HL-60 (cell line): ENCODE results near the gene POM121L2.
A peak's percentile ranks its signal among the peaks of the same experiment; 100 is the strongest.

Experiments
- DNase-seq, 2 experiments: peaks; one replicate each; pipeline ENCODE4 v3.0.0-alpha.2; 2010 to 2020; ENCODE audit warnings: low read depth in 1 of 2, low spot score in 1 of 2
- H3K27ac ChIP-seq: fragments of 250-450 bp; sonication (Bioruptor Pico); replicated peaks from 2 replicates; pipeline ENCODE4 v1.5.1; 2020; ENCODE audit warnings: mild to moderate bottlenecking, moderate library complexity
- H3K27me3 ChIP-seq: fragments of 250-450 bp; sonication (Bioruptor Pico); 2 replicates; pipeline ENCODE4 v1.5.1; 2021; ENCODE audit warnings: mild to moderate bottlenecking, moderate library complexity; ENCODE audit not compliant: insufficient read depth, poor library complexity, severe bottlenecking
- H3K4me3 ChIP-seq: replicated peaks from 2 replicates; pipeline ENCODE4 v1.5.1; 2011; ENCODE audit warnings: mild to moderate bottlenecking, control low read depth, low read length; ENCODE audit not compliant: insufficient read depth
- CTCF ChIP-seq: IDR thresholded peaks from one replicate; pipeline ENCODE4 v1.5.1; 2011; ENCODE audit warnings: low read length, control low read depth, inconsistent platforms; ENCODE audit not compliant: insufficient read depth
- GABPA ChIP-seq: IDR thresholded peaks from 2 replicates; pipeline ENCODE4 v1.6.1; 2012; ENCODE audit warnings: low read depth
- POLR2AphosphoS5 ChIP-seq: IDR thresholded peaks from 2 replicates; pipeline ENCODE4 v1.6.1; 2012; ENCODE audit warnings: low read depth
- REST ChIP-seq: IDR thresholded peaks from 2 replicates; pipeline ENCODE4 v1.6.1; 2012; ENCODE audit warnings: low read depth; ENCODE audit not compliant: insufficient replicate concordance
- SPI1 ChIP-seq: IDR thresholded peaks from 2 replicates; pipeline ENCODE4 v1.6.1; 2012; ENCODE audit warnings: low read depth, mild to moderate bottlenecking, borderline replicate concordance
- long read RNA-seq: library from polyadenylated mRNA; unstranded; transcript quantifications from one replicate; pipeline ENCODE4 v2.0.0, GENCODE V29; 2020

The POM121L2 gene
- long read RNA-seq = 0 reads

- peak within 1 kb of the TSS; percentile 35; the same call in 1 of the 2 replicates for H3K27ac ChIP-seq
- H3K4me3 ChIP-seq = peak within 1 kb of the TSS; percentile 41
- no peaks in the 10 kb centered on the region for H3K27me3 ChIP-seq
- TF ChIP-seq CTCF (peak; percentile 34), REST (no peak), SPI1 (no peak)
- DNase-seq = peak; percentile 12 to 75
Measured at GRCh38 chr6:27312146-27312949, at the start of gene POM121L2. TSS of gene POM121L2 (minus strand) at chr6:27312273. CDS start at chr6:27312170, 103 bp downstream.

DNA sequence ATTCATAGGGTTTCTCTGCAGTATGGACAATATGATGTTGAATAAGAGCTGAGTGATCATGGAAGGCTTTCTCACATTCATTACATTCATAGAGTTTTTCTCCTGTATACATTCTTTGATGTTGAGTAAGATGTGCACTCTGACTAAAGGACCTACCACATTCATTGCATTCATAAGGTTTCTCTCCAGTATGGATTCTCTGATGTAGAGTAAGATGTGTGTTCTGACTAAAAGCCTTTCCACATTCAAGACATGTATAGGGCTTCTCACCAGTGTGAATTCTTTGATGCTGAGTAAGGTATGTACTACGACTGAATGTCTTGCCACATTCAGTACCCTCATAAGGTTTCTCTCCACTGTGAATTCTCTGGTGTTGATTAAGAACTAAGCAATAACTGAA is 47.2 kb upstream of the POM121L2 start:
- H3K27me3 ChIP-seq = no peaks in the 10 kb centered on the region
- no peak for DNase-seq
- no peak overlapping the region for H3K4me3 ChIP-seq
- H3K27ac ChIP-seq = no peak overlapping the region
- TF ChIP-seq POLR2AphosphoS5 = no peak
- no peak for TF ChIP-seq SPI1
- no peak for TF ChIP-seq CTCF
- TF ChIP-seq REST = no peak

DNA sequence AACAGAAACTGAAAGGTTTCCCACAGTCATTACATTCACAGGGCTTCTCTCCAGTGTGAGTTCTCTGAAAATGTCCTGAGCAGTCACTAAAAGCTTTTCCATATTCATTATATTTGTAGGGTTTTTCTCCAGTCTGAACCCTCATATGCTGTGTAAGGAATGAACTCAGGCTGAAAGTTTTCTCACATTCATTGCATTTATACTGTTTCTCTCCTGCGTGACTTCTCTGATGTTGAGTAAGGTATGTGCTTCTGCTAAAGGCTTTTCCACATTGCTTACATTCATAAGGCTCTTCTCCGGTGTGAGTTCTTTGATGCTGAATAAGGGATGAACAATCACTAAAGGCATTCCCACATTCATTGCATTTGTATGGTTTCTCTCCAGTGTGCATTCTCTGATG is 46.7 kb upstream of the POM121L2 start:
- no peak for DNase-seq
- TF ChIP-seq GABPA (no peak), CTCF (no peak), REST (no peak), POLR2AphosphoS5 (no peak), SPI1 (no peak)
- Histone ChIP-seq H3K27me3 (no peaks in the 10 kb centered on the region), H3K27ac (no peak overlapping the region), H3K4me3 (no peak overlapping the region)
